ENCODE results near the gene CHMP3.

DNA sequence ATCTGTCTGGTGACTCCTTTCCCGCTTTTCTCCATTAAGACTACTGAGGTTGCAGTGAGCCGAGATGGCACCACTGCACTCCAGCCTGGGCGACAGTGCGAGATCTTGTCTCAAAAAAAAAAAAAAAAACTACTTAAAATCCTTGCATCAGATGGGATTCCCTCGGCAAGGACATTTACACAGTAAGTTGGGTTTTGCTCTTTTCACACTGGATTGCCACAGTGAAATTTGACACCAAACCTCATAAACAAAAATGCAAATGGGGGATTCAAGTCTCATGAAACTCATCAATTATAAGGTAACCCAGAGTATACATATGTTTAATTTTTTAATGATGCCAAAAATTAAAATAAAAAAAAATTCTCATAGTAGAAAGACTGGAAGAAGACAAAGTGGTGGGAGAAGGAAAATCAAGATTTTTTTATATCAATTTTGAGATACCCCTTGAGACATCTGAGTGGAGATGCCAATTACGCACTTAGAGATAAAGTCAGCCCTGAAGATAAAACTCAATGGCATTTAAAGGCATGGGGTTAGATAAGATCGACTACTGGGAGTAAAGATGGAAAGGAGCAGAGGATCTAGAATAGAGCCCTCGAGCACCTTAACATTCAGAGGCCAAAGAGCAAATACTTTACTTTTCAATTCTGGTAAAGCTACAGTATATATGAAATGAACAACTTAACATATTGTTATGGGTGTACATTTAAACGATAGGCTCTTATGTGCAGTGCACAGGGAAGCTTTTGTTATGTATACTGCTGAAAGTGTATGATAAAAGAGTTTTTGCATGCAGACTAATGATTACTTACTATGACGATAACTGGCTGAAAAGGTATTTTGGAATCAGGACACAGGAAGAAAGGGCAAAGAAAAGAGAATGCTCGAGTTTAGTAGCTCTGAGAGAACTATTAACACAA is 37.6 kb downstream of the CHMP3 start:
- TF ChIP-seq, protein P1, sequence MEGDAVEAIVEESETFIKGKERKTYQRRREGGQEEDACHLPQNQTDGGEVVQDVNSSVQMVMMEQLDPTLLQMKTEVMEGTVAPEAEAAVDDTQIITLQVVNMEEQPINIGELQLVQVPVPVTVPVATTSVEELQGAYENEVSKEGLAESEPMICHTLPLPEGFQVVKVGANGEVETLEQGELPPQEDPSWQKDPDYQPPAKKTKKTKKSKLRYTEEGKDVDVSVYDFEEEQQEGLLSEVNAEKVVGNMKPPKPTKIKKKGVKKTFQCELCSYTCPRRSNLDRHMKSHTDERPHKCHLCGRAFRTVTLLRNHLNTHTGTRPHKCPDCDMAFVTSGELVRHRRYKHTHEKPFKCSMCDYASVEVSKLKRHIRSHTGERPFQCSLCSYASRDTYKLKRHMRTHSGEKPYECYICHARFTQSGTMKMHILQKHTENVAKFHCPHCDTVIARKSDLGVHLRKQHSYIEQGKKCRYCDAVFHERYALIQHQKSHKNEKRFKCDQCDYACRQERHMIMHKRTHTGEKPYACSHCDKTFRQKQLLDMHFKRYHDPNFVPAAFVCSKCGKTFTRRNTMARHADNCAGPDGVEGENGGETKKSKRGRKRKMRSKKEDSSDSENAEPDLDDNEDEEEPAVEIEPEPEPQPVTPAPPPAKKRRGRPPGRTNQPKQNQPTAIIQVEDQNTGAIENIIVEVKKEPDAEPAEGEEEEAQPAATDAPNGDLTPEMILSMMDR (IDR thresholded peaks at IDR 0.05 in 4 of 5, conservative IDR thresholded peaks at IDR 0.05 in 1 of 5) = no peak
- TF ChIP-seq POLR2A (IDR thresholded peaks at IDR 0.05) = no peak

Measured in gastrocnemius medialis (tissue), 4 donors.